GM23338 (cell line): ENCODE measurements around the gene TXNDC15. TPM values are rescaled to one million over a fixed set of nuclear protein-coding genes. Genes with fewer than 3 reads are reported as not detected.
"Not testable (repeated sequence)": the region's sequence is repeated elsewhere in the genome, so short reads cannot be mapped to it uniquely, and the experiment has no call there.

Source experiments
- ATAC-seq: fragments of 200-7000 bp; cut with Tn5 transposase; 3 replicates; pipeline ENCODE4 v1.9.1; 2020
- DNase-seq: peaks from one replicate; pipeline ENCODE4 v3.0.0-alpha.2; 2015; ENCODE audit warnings: low spot score
- H2AFZ ChIP-seq: fragments of 200-600 bp; sonication (generic); 2 replicates; pipeline ENCODE4 v1.8.0; 2016; ENCODE audit warnings: antibody characterized with exemption, mild to moderate bottlenecking, moderate library complexity
- H3F3A ChIP-seq: fragments of 200-600 bp; sonication (generic); replicated peaks from 2 replicates; pipeline ENCODE4 v1.8.0; 2017; ENCODE audit warnings: antibody characterized with exemption, mixed run types, low read depth
- H3K27ac ChIP-seq: fragments of 200-600 bp; sonication (generic); 2 replicates; pipeline ENCODE4 v1.6.1; 2016; ENCODE audit warnings: low read depth
- H3K27me3 ChIP-seq: fragments of 200-600 bp; sonication (generic); 2 replicates; pipeline ENCODE4 v1.8.0; 2016; ENCODE audit warnings: mild to moderate bottlenecking, mixed run types, moderate library complexity; ENCODE audit not compliant: insufficient read depth
- H3K36me3 ChIP-seq: fragments of 200-600 bp; sonication (generic); 2 replicates; pipeline ENCODE4 v1.8.0; 2016; ENCODE audit warnings: mild to moderate bottlenecking; ENCODE audit not compliant: insufficient read depth
- H3K4me1 ChIP-seq: fragments of 200-600 bp; sonication (generic); 2 replicates; pipeline ENCODE4 v1.8.0; 2016; ENCODE audit warnings: mild to moderate bottlenecking, moderate library complexity; ENCODE audit not compliant: insufficient read depth
- H3K4me2 ChIP-seq: fragments of 200-600 bp; sonication (generic); 2 replicates; pipeline ENCODE4 v1.7.1; 2017; ENCODE audit warnings: mixed run types
- H3K4me3 ChIP-seq: fragments of 200-600 bp; sonication (generic); 2 replicates; pipeline ENCODE4 v1.6.1; 2016; ENCODE audit warnings: mixed run types
- H3K79me2 ChIP-seq: fragments of 200-600 bp; sonication (generic); replicated peaks from 2 replicates; pipeline ENCODE4 v1.8.0; 2017; ENCODE audit warnings: mild to moderate bottlenecking; ENCODE audit not compliant: insufficient read depth
- H3K9me2 ChIP-seq: fragments of 200-600 bp; sonication (generic); 2 replicates; pipeline ENCODE4 v1.8.0; 2017; ENCODE audit not compliant: insufficient read depth
- H4K20me1 ChIP-seq: fragments of 200-600 bp; sonication (generic); replicated peaks from 2 replicates; pipeline ENCODE4 v1.8.0; 2017; ENCODE audit warnings: mild to moderate bottlenecking; ENCODE audit not compliant: insufficient read depth
- H3K27ac Mint-ChIP-seq: 2 replicates; pipeline ENCODE4 v1.8.0; 2020; ENCODE audit warnings: inconsistent platforms, mild to moderate bottlenecking, moderate library complexity, mixed read lengths
- H3K27me3 Mint-ChIP-seq: 3 replicates; pipeline ENCODE4 v1.8.0; 2022; ENCODE audit warnings: low read depth, mild to moderate bottlenecking, moderate library complexity, mixed read lengths, inconsistent platforms; ENCODE audit not compliant: insufficient read depth, poor library complexity
- H3K36me3 Mint-ChIP-seq: 3 replicates; pipeline ENCODE4 v1.8.0; 2021; ENCODE audit warnings: low read depth, mild to moderate bottlenecking, inconsistent platforms, moderate library complexity, mixed read lengths
- H3K4me1 Mint-ChIP-seq: 3 replicates; pipeline ENCODE4 v1.8.0; 2020; ENCODE audit warnings: mild to moderate bottlenecking, inconsistent platforms, mixed read lengths
- H3K4me3 Mint-ChIP-seq: 3 replicates; pipeline ENCODE4 v1.8.0; 2021; ENCODE audit warnings: moderate library complexity, mild to moderate bottlenecking, inconsistent platforms, mixed read lengths
- H3K9me3 Mint-ChIP-seq: 3 replicates; pipeline ENCODE4 v1.8.0; 2020; ENCODE audit warnings: moderate library complexity, mild to moderate bottlenecking, inconsistent platforms, mixed read lengths
- CTCF ChIP-seq, 2 experiments: fragments of 200-600 bp in 1 of 2; sonication (generic) in 1 of 2; conservative IDR thresholded peaks; 2 replicates each; pipeline versions ENCODE4 v1.5.1 to v1.6.1; 2016 to 2017; ENCODE audit warnings: antibody characterized with exemption in 2 of 2, low read depth in 2 of 2, mild to moderate bottlenecking in 2 of 2, moderate library complexity in 1 of 2
- EZH2 ChIP-seq: fragments of 200-600 bp; sonication (generic); IDR thresholded peaks from one replicate; pipeline ENCODE4 v1.8.0; 2017; ENCODE audit warnings: antibody characterized with exemption, mild to moderate bottlenecking, low read depth; ENCODE audit not compliant: unreplicated experiment
- POLR2AphosphoS5 ChIP-seq: IDR thresholded peaks from 2 replicates; pipeline ENCODE4 v1.6.1; 2016; ENCODE audit warnings: antibody characterized with exemption, low read depth
- polyA plus RNA-seq: library from polyadenylated mRNA; unstranded; fragments of >200 nt; fragmentation: Nextera tagmentation; extraction: Ambion mirVana; gene quantifications from 2 replicates; pipeline ENCODE4 v1.2.1, GENCODE V29; 2016
- total RNA-seq: library from RNA; depleted of rRNA; stranded (reverse); fragments of >200 nt; shearing (Covaris generic); gene quantifications from 2 replicates; pipeline ENCODE4 v1.2.3, GENCODE V29; 2014

TXNDC15 gene
- total and polyA plus RNA-seq, 2 experiments from 2014 or later: 24.4 to 28.5 TPM

DNA sequence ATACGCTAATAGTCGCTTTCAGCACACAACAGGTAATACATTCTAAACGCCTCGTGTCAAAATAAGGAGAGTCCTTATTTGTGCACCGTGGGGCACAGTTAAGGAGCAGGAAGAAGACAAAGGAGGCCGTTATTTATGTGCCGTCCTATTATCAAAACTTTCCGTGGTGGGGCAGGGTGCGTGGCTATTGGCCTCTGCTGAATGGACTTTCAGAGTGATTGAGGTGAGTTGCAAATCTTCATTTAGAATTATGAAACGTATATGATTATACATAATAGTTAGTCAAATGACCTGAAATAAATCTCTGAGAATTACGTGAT lies 27.6 kb upstream of the TXNDC15 start (continued):
- TF ChIP-seq CTCF (conservative IDR thresholded peaks at IDR 0.05; ENCODE audit: low read depth in 2 of 2): no peak
- no peak for TF ChIP-seq EZH2

GRCh38 chr5:134849434-134849933 lies 24.7 kb upstream of the TXNDC15 start:
- H3K27me3 ChIP-seq, H3K9me3 Mint-ChIP-seq, H3K4me3 Mint-ChIP-seq, H3K4me1 ChIP-seq, H3K27ac Mint-ChIP-seq, H3K4me3 ChIP-seq, H3K4me2 ChIP-seq, H2AFZ ChIP-seq, H3K36me3 ChIP-seq, H4K20me1 ChIP-seq, DNase-seq, H3K4me1 Mint-ChIP-seq, H3K9me2 ChIP-seq, ATAC-seq, H3K27ac ChIP-seq: not testable (repeated sequence)
- Mint-ChIP-seq H3K36me3 (peaks cover 14% of the 10 kb centered on the region; the same call in 2 of the 3 replicates), H3K27me3 (peaks cover 14% of the 10 kb centered on the region)
- Histone ChIP-seq H3K79me2 (peaks cover 19% of the 10 kb centered on the region), H3F3A (peaks cover 22% of the 10 kb centered on the region)

- no peak for ATAC-seq
- H3K9me3 Mint-ChIP-seq: no peaks in the 10 kb centered on the region
- peaks cover 5% of the 10 kb centered on the region for H3K27me3 Mint-ChIP-seq
- no peak overlapping the region for H3K4me3 ChIP-seq
- DNase-seq: no peak
- H2AFZ ChIP-seq: no peak overlapping the region
- no peak overlapping the region for H3K27ac ChIP-seq
- H3K9me2 ChIP-seq: no peaks in the 10 kb centered on the region
- TF ChIP-seq CTCF (conservative IDR thresholded peaks at IDR 0.05; ENCODE audit: low read depth in 2 of 2) (peak; percentile 52 to 54), POLR2AphosphoS5 (no peak)
- H3F3A ChIP-seq: 0 out of 2 replicates have a peak, but pooled peaks cover 9% of the 10 kb centered on the region
- H3K79me2 ChIP-seq: peaks cover 19% of the 10 kb centered on the region
- H3K4me3 Mint-ChIP-seq: no peak overlapping the region
- no peaks in the 10 kb centered on the region for H3K27me3 ChIP-seq
- H3K4me2 ChIP-seq: no peak overlapping the region
- H3K4me1 ChIP-seq: 0 out of 2 replicates have a peak, but pooled peaks cover 6% of the 10 kb centered on the region
- H3K27ac Mint-ChIP-seq: peak overlapping the region; percentile 56; the same call in 1 of the 2 replicates
- peaks cover 7% of the 10 kb centered on the region; the same call in 1 of the 2 replicates for H3K36me3 ChIP-seq
- H3K36me3 Mint-ChIP-seq: peaks cover 26% of the 10 kb centered on the region; the same call in 2 of the 3 replicates
- H4K20me1 ChIP-seq: peaks cover 3% of the 10 kb centered on the region; the same call in 1 of the 2 replicates
- H3K4me1 Mint-ChIP-seq: peaks cover 2% of the 10 kb centered on the region; the same call in 2 of the 3 replicates
Observed at GRCh38 chr5:134851307-134851923, 22.8 kb upstream of the TXNDC15 start.

GRCh38 chr5:134856465-134856864 lies 17.7 kb upstream of the TXNDC15 start:
- H3K27ac ChIP-seq, H3K79me2 ChIP-seq, H3K4me3 Mint-ChIP-seq, H3K4me1 ChIP-seq, H3K27ac Mint-ChIP-seq, ATAC-seq, H3F3A ChIP-seq, H2AFZ ChIP-seq, H3K4me2 ChIP-seq, H3K9me2 ChIP-seq, DNase-seq, H3K9me3 Mint-ChIP-seq, H3K27me3 ChIP-seq, H3K27me3 Mint-ChIP-seq, H4K20me1 ChIP-seq, H3K4me1 Mint-ChIP-seq, H3K4me3 ChIP-seq: not testable (repeated sequence)
- peaks cover 11% of the 10 kb centered on the region; the same call in 1 of the 2 replicates for H3K36me3 ChIP-seq
- peaks cover 26% of the 10 kb centered on the region; the same call in 2 of the 3 replicates for H3K36me3 Mint-ChIP-seq
